Vagina (tissue), 2 donors: ENCODE data around the gene DNAAF2. TPM values are rescaled to one million over a fixed set of nuclear protein-coding genes. Genes with fewer than 3 reads are reported as not detected.

Experiments
- DNase-seq, 2 donors: peaks; one replicate each; pipeline ENCODE4 v3.0.0-alpha.2; 2017; ENCODE audit errors: extremely low spot score in 2 of 2
- H3K27ac ChIP-seq: fragments of 200-600 bp; sonication (generic); one replicate; pipeline ENCODE4 v1.5.1; 2019
- H3K27me3 ChIP-seq: fragments of 200-600 bp; sonication (generic); one replicate; pipeline ENCODE4 v1.5.1; 2019
- H3K36me3 ChIP-seq, 2 donors: fragments of 200-600 bp; sonication (generic); one replicate each; pipeline ENCODE4 v1.5.1; 2017 to 2019
- H3K4me1 ChIP-seq: fragments of 200-600 bp; sonication (generic); one replicate; pipeline ENCODE4 v1.5.1; 2019
- H3K4me3 ChIP-seq, 2 donors: fragments of 200-600 bp; sonication (generic); 1 replicate in 1 of 2; 2 replicates in 1 of 2; pipeline ENCODE4 v1.5.1; 2016 to 2019
- H3K9me3 ChIP-seq: fragments of 200-600 bp; sonication (generic); one replicate; pipeline ENCODE4 v1.5.1; 2019
- POLR2A ChIP-seq, 2 donors: fragments of 450-650 bp; IDR thresholded peaks; one replicate each; pipeline ENCODE4 v1.6.1; 2017; ENCODE audit warnings: antibody characterized with exemption in 2 of 2, mild to moderate bottlenecking in 2 of 2, moderate library complexity in 2 of 2
- POLR2AphosphoS5 ChIP-seq, 2 donors: sonication (generic); formaldehyde crosslinking; IDR thresholded peaks; one replicate each; pipeline ENCODE4 v1.9.0; 2017; ENCODE audit warnings: antibody characterized with exemption in 2 of 2, mild to moderate bottlenecking in 2 of 2, low read depth in 1 of 2; ENCODE audit not compliant: insufficient read depth in 1 of 2
- intact Hi-C: fragments of 100-400 bp; cut with DNase I; formaldehyde crosslinking; loops from one replicate; pipeline ENCODE4 v1.15.1; 2023
- total RNA-seq: library from RNA; depleted of rRNA; stranded (reverse); fragments of >200 nt; gene quantifications from one replicate; pipeline ENCODE4 v1.2.3, GENCODE V29; 2016
- TF ChIP-seq, protein P1 (sequence below), 3 experiments: fragments of 450-650 bp in 2 of 3; fragments of 200-600 bp in 1 of 3; sonication (generic) in 1 of 3; IDR thresholded peaks; one replicate each; pipeline ENCODE4 v1.5.1; 2017 to 2019; ENCODE audit warnings: antibody characterized with exemption in 3 of 3, mild to moderate bottlenecking in 2 of 3, moderate library complexity in 2 of 3

The DNAAF2 gene
- total RNA-seq, 1 donor from 2014 or later, result 7.9 TPM

GRCh38 chr14:49583629-49584028 lies 51.4 kb downstream of the DNAAF2 start:
- Histone ChIP-seq H3K27ac (no peak overlapping the region), H3K4me1 (peaks cover 36% of the 10 kb centered on the region), H3K27me3 (no peaks in the 10 kb centered on the region), H3K36me3 (peaks cover 0 to 27% of the 10 kb centered on the region in 2 donors), H3K4me3 (no peak overlapping the region), H3K9me3 (no peaks in the 10 kb centered on the region)
- TF ChIP-seq POLR2AphosphoS5 (IDR thresholded peaks at IDR 0.05; ENCODE audit: insufficient read depth in 1 of 2, low read depth in 1 of 2), result no peak
- TF ChIP-seq POLR2A (IDR thresholded peaks at IDR 0.05), result no peak
- TF ChIP-seq, protein P1, sequence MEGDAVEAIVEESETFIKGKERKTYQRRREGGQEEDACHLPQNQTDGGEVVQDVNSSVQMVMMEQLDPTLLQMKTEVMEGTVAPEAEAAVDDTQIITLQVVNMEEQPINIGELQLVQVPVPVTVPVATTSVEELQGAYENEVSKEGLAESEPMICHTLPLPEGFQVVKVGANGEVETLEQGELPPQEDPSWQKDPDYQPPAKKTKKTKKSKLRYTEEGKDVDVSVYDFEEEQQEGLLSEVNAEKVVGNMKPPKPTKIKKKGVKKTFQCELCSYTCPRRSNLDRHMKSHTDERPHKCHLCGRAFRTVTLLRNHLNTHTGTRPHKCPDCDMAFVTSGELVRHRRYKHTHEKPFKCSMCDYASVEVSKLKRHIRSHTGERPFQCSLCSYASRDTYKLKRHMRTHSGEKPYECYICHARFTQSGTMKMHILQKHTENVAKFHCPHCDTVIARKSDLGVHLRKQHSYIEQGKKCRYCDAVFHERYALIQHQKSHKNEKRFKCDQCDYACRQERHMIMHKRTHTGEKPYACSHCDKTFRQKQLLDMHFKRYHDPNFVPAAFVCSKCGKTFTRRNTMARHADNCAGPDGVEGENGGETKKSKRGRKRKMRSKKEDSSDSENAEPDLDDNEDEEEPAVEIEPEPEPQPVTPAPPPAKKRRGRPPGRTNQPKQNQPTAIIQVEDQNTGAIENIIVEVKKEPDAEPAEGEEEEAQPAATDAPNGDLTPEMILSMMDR (IDR thresholded peaks at IDR 0.05), result no peak
- no peak for DNase-seq
- intact Hi-C loops, result no loop called here

DNA sequence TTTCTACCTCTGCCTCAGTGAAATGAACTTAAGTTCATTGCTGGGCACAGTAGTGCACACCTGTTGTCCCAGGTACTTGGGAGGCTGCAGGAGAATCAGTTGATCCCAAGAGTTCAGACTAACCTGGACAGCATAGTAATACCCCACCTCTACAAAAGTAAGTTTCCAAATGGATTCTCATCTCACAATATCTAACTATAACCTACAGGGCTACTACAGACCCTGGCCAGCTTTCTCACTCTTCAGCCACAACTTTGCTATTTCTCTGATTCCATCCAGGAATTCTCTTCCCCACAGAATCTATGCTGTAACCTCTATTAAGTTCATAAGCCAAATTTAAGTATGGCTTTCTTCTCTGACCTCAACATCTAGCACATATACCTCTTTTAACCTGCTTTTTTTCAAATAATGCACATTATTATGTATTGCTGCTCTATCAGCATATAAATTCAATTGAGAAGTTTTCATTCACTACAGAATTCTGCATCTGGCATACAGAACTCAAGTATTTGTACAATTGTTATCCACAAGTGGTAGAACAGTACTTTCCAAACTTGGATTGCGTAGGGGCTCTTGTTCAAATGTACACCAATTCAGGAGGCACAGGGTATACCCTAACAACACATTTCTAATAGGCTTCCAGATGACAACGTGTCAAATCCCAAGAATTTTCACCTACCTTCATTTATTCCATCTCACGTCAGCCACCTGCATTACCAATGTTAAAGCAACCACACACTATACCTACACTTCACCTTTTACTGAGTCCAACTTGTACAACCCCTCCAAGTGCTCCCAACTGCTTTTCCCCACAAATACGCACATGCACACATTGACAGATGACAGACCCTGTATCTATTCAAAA lies 52.7 kb downstream of the DNAAF2 start:
- Histone ChIP-seq H3K4me1 (peaks cover 36% of the 10 kb centered on the region), H3K27me3 (no peaks in the 10 kb centered on the region), H3K36me3 (peaks cover 0 to 27% of the 10 kb centered on the region in 2 donors), H3K27ac (no peak overlapping the region), H3K4me3 (no peak overlapping the region), H3K9me3 (no peaks in the 10 kb centered on the region)
- TF ChIP-seq POLR2AphosphoS5 (IDR thresholded peaks at IDR 0.05; ENCODE audit: insufficient read depth in 1 of 2, low read depth in 1 of 2) (no peak), POLR2A (IDR thresholded peaks at IDR 0.05) (no peak)
- TF ChIP-seq, protein P1 (IDR thresholded peaks at IDR 0.05), result no peak
- DNase-seq, result no peak
- intact Hi-C loops, result no loop called here

DNA sequence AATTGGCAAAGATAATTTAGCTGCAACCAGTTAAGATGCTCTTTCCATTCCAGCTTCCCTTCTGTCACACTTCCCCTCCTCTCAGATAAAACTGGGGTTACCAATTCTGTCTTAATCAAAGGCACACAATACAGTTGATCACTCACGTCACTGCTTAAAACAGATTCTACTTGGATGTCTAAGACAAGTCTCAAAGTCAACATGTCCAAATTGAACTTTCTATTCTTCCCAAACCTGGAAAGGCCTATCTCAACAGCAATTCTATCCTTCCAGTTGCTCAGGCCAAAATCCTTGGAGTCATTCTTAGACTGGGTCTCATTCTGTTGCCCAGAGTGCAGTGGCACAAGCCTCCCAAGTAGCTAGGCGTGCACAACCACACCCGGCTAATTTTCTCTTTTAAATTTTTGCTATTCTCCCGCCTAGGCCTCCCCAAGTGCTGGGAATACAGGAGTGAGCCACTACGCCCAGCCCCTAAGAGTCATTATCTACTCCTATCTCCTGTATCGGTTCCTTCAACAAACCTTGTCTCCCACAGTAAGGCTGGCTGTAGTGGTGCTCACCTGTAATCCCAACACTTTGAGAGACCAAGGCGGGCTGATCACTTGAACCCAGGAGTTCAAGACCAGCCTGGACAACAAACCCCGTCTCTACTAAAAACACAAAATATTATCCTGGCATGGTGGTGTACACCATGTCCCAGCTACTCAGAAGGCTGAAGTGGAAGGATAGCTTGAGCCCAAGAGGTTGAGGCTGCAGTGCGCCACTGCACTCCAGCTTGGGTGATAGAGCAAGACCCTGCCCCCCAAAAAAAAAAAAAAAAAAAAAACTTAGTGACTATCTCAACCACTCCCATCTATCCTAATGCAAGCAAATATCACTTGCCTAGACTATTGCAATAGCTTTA lies 53.6 kb downstream of the DNAAF2 start:
- intact Hi-C loops, result no loop called here
- Histone ChIP-seq H3K9me3 (no peaks in the 10 kb centered on the region), H3K27ac (no peak overlapping the region), H3K4me3 (no peak overlapping the region), H3K27me3 (no peaks in the 10 kb centered on the region), H3K4me1 (peaks cover 36% of the 10 kb centered on the region), H3K36me3 (peaks cover 0 to 35% of the 10 kb centered on the region in 2 donors)
- TF ChIP-seq POLR2A (IDR thresholded peaks at IDR 0.05) (no peak), POLR2AphosphoS5 (IDR thresholded peaks at IDR 0.05; ENCODE audit: insufficient read depth in 1 of 2, low read depth in 1 of 2) (no peak)
- TF ChIP-seq, protein P1 (IDR thresholded peaks at IDR 0.05), result no peak
- no peak for DNase-seq

DNA sequence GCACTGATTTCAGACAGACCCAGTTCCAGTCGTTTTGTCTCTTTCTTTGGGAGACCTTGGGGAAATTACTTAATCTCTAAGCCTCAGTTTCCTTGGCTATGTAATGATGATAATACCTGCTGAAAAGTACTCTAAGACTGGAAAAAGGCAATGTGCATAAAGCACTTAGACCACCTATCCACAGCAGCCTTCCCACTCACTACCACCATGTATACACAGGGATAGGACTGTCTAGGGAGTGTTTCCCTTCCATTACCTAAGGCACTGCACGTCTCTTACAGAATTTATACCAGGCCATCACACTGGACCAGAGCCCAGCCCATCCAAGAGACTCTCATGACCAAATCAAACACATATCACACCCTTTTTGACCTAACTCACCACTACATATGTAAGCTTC lies 55.2 kb downstream of the DNAAF2 start:
- no peak for DNase-seq
- TF ChIP-seq, protein P1 (IDR thresholded peaks at IDR 0.05), result no peak
- TF ChIP-seq POLR2A (IDR thresholded peaks at IDR 0.05), result no peak
- TF ChIP-seq POLR2AphosphoS5 (IDR thresholded peaks at IDR 0.05; ENCODE audit: insufficient read depth in 1 of 2, low read depth in 1 of 2), result no peak
- intact Hi-C loops, result no loop called here
- no peak overlapping the region for H3K27ac ChIP-seq
- H3K27me3 ChIP-seq, result no peaks in the 10 kb centered on the region
- peaks cover 0 to 41% of the 10 kb centered on the region in 2 donors for H3K36me3 ChIP-seq
- no peak overlapping the region for H3K4me3 ChIP-seq
- no peaks in the 10 kb centered on the region for H3K9me3 ChIP-seq
- H3K4me1 ChIP-seq, result peaks cover 30% of the 10 kb centered on the region
